Suprapubic skin (tissue), 4 donors: ENCODE results near the gene FAM163B. TPM values are rescaled to one million over a fixed set of nuclear protein-coding genes. Genes with fewer than 3 reads are reported as not detected.

ENCODE experiments used
- DNase-seq, 2 donors: peaks; one replicate each; pipeline ENCODE4 v3.0.0-alpha.2; 2019; ENCODE audit warnings: low spot score in 2 of 2
- H3K27ac ChIP-seq: fragments of 200-600 bp; sonication (generic); one replicate; pipeline ENCODE4 v1.5.1; 2019
- H3K27me3 ChIP-seq: fragments of 200-600 bp; sonication (generic); one replicate; pipeline ENCODE4 v1.5.1; 2019
- H3K36me3 ChIP-seq: fragments of 200-600 bp; sonication (generic); one replicate; pipeline ENCODE4 v1.5.1; 2019
- H3K4me1 ChIP-seq: fragments of 200-600 bp; sonication (generic); one replicate; pipeline ENCODE4 v1.5.1; 2019
- H3K4me3 ChIP-seq: fragments of 200-600 bp; sonication (generic); one replicate; pipeline ENCODE4 v1.5.1; 2019; ENCODE audit warnings: mild to moderate bottlenecking
- H3K9me3 ChIP-seq: fragments of 200-600 bp; sonication (generic); one replicate; pipeline ENCODE4 v1.5.1; 2019
- EP300 ChIP-seq: sonication (generic); formaldehyde crosslinking; IDR thresholded peaks from one replicate; pipeline ENCODE4 v1.6.1; 2017; ENCODE audit warnings: antibody characterized with exemption
- POLR2A ChIP-seq, 2 donors: fragments of 450-650 bp; IDR thresholded peaks; one replicate each; pipeline ENCODE4 v1.6.1; 2017; ENCODE audit warnings: antibody characterized with exemption in 2 of 2, mild to moderate bottlenecking in 2 of 2, moderate library complexity in 2 of 2
- POLR2AphosphoS5 ChIP-seq, 3 donors: sonication (generic); formaldehyde crosslinking; IDR thresholded peaks; one replicate each; pipeline ENCODE4 v1.6.1; 2017; ENCODE audit warnings: antibody characterized with exemption in 3 of 3
- WGBS: methylation state at CpG from one replicate; pipeline ENCODE4 v1.1.5; 2018; 5-methylcytosine and 5-hydroxymethylcytosine counted together
- total RNA-seq, 4 donors: library from RNA; depleted of rRNA; stranded (reverse); fragments of >200 nt; gene quantifications; one replicate each; pipeline ENCODE4 v1.1.0, GENCODE V29; 2016
- TF ChIP-seq, protein P1 (sequence below), 2 donors: fragments of 200-600 bp in 1 of 2; fragments of 450-650 bp in 1 of 2; sonication (generic) in 1 of 2; IDR thresholded peaks; one replicate each; pipeline ENCODE4 v1.5.1; 2016 to 2019; ENCODE audit warnings: antibody characterized with exemption in 2 of 2, mild to moderate bottlenecking in 1 of 2, moderate library complexity in 1 of 2

FAM163B gene
- total RNA-seq, 4 donors from 2014 or later = not detected

DNA sequence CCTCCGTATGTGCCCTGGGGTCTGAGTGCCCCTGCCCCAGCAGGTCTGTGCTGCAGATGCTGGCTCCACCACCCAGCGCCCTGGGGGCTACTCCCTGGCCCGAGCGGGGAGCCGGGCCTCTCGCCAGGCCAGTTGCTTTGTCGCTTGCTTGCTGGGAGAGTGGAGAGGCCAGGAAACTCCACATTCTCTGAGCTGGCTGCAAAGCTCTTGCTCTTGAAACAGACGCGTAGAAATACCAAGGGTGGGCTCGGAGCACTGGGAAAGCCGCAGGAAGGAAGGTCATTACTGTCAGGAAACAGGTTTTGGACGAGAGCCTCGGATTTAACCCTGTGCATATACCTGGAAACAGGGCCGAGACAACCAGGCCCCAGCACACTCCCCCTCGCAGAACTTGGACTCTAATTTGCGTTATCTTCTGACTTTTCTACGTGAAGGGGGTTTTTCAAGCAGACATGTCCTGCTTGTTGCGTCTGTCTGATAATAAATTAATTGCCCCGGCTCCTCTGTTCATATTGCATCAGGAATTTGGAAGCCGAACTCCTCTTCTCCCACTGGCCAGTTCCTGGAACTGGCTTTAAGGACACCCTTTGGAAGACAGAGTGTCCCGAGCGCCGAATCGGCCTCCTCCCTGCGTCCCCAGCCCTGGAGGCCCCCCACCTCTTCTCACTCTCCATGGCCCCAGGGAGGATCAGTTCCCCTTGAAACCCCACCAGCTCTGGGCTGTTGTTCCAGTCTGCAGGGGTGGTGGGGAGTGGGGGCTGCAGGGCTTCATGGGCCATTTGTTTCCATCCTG lies 63.5 kb downstream of the FAM163B start:
- Histone ChIP-seq H3K27me3 (no peaks in the 10 kb centered on the region), H3K4me1 (no peaks in the 10 kb centered on the region), H3K4me3 (no peak overlapping the region), H3K9me3 (no peaks in the 10 kb centered on the region), H3K27ac (no peak overlapping the region), H3K36me3 (no peaks in the 10 kb centered on the region)
- no peak for DNase-seq
- TF ChIP-seq, protein P1, sequence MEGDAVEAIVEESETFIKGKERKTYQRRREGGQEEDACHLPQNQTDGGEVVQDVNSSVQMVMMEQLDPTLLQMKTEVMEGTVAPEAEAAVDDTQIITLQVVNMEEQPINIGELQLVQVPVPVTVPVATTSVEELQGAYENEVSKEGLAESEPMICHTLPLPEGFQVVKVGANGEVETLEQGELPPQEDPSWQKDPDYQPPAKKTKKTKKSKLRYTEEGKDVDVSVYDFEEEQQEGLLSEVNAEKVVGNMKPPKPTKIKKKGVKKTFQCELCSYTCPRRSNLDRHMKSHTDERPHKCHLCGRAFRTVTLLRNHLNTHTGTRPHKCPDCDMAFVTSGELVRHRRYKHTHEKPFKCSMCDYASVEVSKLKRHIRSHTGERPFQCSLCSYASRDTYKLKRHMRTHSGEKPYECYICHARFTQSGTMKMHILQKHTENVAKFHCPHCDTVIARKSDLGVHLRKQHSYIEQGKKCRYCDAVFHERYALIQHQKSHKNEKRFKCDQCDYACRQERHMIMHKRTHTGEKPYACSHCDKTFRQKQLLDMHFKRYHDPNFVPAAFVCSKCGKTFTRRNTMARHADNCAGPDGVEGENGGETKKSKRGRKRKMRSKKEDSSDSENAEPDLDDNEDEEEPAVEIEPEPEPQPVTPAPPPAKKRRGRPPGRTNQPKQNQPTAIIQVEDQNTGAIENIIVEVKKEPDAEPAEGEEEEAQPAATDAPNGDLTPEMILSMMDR (IDR thresholded peaks at IDR 0.05) = no peak
- TF ChIP-seq EP300 (no peak), POLR2AphosphoS5 (IDR thresholded peaks at IDR 0.05) (no peak)
- WGBS = 75% methylated on average over 17 of the region's 25 CpGs

DNA sequence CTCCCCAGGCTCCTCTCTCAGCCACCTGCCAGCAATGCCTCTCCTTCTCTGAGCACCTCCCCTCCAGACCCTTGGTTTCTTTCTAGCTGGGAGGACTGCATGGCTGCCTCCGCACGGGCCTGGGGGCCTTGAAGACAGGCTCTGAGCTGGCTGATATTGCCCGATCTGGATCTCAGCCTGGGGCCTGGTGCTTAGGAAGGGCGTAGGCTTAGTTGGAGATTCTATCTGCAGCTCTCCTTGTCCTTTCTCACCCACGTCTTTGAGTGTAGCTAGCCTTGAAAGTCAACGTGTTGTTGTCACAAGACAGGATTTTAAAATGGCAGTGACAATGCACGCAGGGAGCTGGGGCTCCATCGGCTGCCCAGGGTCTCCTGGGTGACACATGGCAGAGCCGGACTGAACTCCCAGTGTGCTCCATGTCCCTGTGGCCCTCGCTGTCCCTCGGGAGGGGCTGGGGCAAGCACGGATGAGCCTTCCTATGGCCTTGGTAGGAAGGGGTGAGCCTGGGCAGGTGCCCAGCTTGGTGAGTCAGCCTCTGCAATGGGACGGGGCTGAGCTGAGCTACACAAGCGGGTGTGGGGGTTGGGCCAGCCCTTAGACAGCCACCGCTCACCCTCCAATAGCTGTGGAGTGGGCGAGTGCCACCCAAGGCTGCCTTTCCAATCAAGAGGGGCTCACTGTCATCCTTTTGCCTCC lies 65.3 kb downstream of the FAM163B start:
- H3K4me3 ChIP-seq = no peak overlapping the region
- no peak for TF ChIP-seq POLR2AphosphoS5 (IDR thresholded peaks at IDR 0.05)
- no peak for TF ChIP-seq EP300
- TF ChIP-seq POLR2A (IDR thresholded peaks at IDR 0.05) = no peak
- TF ChIP-seq, protein P1 (IDR thresholded peaks at IDR 0.05) = no peak
- DNase-seq = no peak
- no peaks in the 10 kb centered on the region for H3K36me3 ChIP-seq
- peaks cover 14% of the 10 kb centered on the region for H3K4me1 ChIP-seq
- no peaks in the 10 kb centered on the region for H3K9me3 ChIP-seq
- no peak overlapping the region for H3K27ac ChIP-seq
- 72% methylated on average over 15 of the region's 16 CpGs for WGBS
- H3K27me3 ChIP-seq = no peaks in the 10 kb centered on the region

DNA sequence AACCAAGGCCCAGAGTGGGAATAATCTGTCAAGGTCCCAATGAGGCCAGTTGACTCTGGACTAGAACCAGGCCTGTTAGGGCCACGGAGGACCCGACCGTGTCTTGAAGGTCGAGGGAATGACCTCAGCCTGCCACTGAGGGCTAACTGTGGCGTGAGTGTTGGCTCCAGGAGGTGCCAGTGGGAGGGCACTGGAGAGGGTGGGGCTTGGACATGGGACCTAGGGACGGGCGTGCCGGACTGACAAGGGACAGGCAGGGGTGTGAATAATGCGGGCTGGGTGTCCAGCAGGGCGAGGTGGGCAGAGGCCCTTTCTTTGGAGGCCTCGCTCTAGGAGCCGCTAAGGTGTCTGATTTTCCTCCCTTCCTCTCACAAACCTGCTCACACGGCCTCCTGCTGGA lies 67.2 kb downstream of the FAM163B start:
- H3K36me3 ChIP-seq = no peaks in the 10 kb centered on the region
- H3K27ac ChIP-seq = no peak overlapping the region
- no peak for DNase-seq
- TF ChIP-seq POLR2A (IDR thresholded peaks at IDR 0.05) (no peak), POLR2AphosphoS5 (IDR thresholded peaks at IDR 0.05) (no peak), EP300 (no peak)
- TF ChIP-seq, protein P1 (IDR thresholded peaks at IDR 0.05) = no peak
- H3K4me3 ChIP-seq = no peak overlapping the region
- 85% methylated on average over 8 of the region's 13 CpGs for WGBS
- peaks cover 21% of the 10 kb centered on the region for H3K4me1 ChIP-seq
- H3K9me3 ChIP-seq = no peaks in the 10 kb centered on the region
- no peaks in the 10 kb centered on the region for H3K27me3 ChIP-seq

DNA sequence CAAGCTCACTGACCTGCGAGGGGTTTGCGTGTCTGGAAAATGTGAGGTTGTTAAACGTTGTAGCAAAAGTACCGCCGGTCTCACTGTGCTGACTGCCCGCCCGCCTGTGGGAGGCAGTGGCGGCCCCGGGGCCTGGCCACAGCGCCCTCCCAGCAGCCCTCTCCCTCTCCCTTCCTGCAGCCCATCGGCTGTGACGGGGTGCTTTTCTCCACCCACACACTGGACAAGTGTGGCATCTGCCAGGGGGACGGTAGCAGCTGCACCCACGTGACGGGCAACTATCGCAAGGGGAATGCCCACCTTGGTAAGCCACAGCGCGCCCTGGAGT lies 68.5 kb downstream of the FAM163B start:
- 58% methylated on average over 6 of the region's 18 CpGs for WGBS
- no peaks in the 10 kb centered on the region for H3K9me3 ChIP-seq
- no peak overlapping the region for H3K27ac ChIP-seq
- no peak for TF ChIP-seq POLR2A (IDR thresholded peaks at IDR 0.05)
- H3K36me3 ChIP-seq = no peaks in the 10 kb centered on the region
- no peak for DNase-seq
- peaks cover 6% of the 10 kb centered on the region for H3K27me3 ChIP-seq
- H3K4me3 ChIP-seq = no peak overlapping the region
- H3K4me1 ChIP-seq = peaks cover 21% of the 10 kb centered on the region

DNA sequence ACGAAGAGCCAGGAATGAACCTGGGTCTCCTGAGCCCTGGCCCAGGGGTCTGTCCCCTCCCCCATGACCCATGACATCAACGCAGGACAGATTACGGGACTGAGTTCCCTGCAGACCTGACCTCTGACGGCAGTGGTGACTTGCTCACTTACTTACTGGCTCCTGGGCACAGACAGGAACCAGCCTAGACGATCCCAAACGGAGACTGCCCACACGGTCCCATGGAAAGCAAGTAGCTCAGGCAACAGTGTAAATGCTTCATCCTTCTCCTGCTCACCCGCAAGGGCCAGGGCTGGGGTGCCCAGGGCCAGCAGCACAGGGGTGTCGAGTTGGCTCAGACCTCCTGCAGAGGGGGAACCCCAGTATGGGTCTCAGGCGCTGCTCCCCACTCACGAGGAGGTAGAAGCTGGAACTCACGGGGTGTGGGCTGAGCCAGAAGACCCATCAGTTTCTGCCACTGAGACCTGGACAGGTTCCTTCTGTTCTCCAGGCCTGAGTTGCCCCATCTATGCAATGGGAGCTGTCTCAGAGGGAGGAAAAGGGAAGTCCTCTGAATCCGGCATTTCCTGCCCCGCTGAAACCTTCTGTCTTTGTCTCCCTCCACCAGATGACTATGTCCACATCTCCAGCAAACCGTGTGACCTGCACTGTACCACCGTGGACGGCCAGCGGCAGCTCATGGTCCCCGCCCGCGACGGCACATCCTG lies 69.0 kb downstream of the FAM163B start:
- 69% methylated on average over 21 of the region's 22 CpGs for WGBS
- DNase-seq = no peak
- H3K36me3 ChIP-seq = no peaks in the 10 kb centered on the region
- H3K27me3 ChIP-seq = peaks cover 11% of the 10 kb centered on the region
- peak overlapping the region; percentile 20 for H3K4me3 ChIP-seq
- H3K27ac ChIP-seq = no peak overlapping the region
- H3K9me3 ChIP-seq = no peaks in the 10 kb centered on the region
- TF ChIP-seq, protein P1 (IDR thresholded peaks at IDR 0.05) = no peak
- no peak for TF ChIP-seq POLR2A (IDR thresholded peaks at IDR 0.05)
- TF ChIP-seq EP300 = no peak
- TF ChIP-seq POLR2AphosphoS5 (IDR thresholded peaks at IDR 0.05) = no peak
- H3K4me1 ChIP-seq = peaks cover 21% of the 10 kb centered on the region
